Lower leg skin (tissue), 3 donors: ENCODE data around the gene CHRNA9.

Experiments
- POLR2A ChIP-seq, 2 donors: fragments of 450-650 bp; IDR thresholded peaks; one replicate each; pipeline ENCODE4 v1.6.1; 2016 to 2017; ENCODE audit warnings: antibody characterized with exemption in 2 of 2, mild to moderate bottlenecking in 1 of 2, moderate library complexity in 1 of 2
- TF ChIP-seq, protein P1 (sequence below), 3 donors: fragments of 450-650 bp; IDR thresholded peaks; one replicate each; pipeline ENCODE4 v1.5.1; 2016; ENCODE audit warnings: antibody characterized with exemption in 3 of 3, mild to moderate bottlenecking in 3 of 3, moderate library complexity in 2 of 3

DNA sequence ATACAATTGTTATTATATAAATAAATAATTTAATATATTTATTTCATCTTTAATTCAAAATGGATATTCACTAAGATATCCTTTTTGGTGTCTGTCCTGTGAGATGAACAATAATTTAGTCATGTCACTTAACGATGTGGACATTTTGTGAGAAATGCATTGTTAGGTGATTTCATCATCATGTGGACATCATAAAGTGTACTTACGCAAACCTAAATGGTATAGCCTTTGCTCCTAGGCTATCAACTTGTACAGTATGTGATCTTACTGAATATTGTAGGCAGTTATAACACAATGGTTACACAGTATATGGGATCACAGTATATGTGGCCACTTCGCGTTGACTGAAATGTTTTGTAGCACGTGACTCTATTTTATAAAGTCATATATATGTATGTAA is 20.2 kb upstream of the CHRNA9 start:
- TF ChIP-seq, protein P1, sequence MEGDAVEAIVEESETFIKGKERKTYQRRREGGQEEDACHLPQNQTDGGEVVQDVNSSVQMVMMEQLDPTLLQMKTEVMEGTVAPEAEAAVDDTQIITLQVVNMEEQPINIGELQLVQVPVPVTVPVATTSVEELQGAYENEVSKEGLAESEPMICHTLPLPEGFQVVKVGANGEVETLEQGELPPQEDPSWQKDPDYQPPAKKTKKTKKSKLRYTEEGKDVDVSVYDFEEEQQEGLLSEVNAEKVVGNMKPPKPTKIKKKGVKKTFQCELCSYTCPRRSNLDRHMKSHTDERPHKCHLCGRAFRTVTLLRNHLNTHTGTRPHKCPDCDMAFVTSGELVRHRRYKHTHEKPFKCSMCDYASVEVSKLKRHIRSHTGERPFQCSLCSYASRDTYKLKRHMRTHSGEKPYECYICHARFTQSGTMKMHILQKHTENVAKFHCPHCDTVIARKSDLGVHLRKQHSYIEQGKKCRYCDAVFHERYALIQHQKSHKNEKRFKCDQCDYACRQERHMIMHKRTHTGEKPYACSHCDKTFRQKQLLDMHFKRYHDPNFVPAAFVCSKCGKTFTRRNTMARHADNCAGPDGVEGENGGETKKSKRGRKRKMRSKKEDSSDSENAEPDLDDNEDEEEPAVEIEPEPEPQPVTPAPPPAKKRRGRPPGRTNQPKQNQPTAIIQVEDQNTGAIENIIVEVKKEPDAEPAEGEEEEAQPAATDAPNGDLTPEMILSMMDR (IDR thresholded peaks at IDR 0.05), result no peak
- no peak for TF ChIP-seq POLR2A (IDR thresholded peaks at IDR 0.05)
